Measurements from ENCODE around the gene SENP5.
"Not testable (repeated sequence)": the region's sequence is repeated elsewhere in the genome, so short reads cannot be mapped to it uniquely, and the experiment has no call there.

The SENP5 gene

DNA sequence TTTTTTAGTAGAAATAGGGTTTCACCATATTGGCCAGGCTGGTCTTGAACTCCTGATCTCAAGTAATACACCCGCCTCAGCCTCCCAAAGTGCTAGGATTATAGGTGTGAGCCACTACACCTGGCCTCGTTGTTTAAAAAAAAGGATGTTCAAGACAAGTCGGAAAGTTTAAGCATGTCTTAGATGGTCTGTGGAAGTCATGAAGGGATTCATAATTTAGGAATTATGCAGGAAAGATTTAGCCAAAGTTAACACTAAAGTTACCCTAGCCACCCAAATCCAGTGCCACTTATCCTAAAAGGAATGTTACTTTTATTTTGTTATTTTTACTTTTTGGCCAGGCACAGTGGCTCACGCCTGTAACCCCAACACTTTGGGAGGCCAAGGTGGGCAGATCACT, 19.3 kb upstream of the SENP5 start:
- not testable (repeated sequence) for H3K9me3 ChIP-seq (ENCODE audit: control insufficient read depth, low read length); DNase-seq (ENCODE audit: low read depth); H3K9ac ChIP-seq (ENCODE audit: low read length); H3K36me3 ChIP-seq (ENCODE audit: control insufficient read depth, insufficient read depth, low read length, severe bottlenecking); H3K27me3 ChIP-seq (replicated peaks; ENCODE audit: control insufficient read depth, insufficient read depth, low read length); H3K4me3 ChIP-seq (ENCODE audit: low read length); H3K4me1 ChIP-seq (ENCODE audit: control insufficient read depth, insufficient read depth, low read length)

DNA sequence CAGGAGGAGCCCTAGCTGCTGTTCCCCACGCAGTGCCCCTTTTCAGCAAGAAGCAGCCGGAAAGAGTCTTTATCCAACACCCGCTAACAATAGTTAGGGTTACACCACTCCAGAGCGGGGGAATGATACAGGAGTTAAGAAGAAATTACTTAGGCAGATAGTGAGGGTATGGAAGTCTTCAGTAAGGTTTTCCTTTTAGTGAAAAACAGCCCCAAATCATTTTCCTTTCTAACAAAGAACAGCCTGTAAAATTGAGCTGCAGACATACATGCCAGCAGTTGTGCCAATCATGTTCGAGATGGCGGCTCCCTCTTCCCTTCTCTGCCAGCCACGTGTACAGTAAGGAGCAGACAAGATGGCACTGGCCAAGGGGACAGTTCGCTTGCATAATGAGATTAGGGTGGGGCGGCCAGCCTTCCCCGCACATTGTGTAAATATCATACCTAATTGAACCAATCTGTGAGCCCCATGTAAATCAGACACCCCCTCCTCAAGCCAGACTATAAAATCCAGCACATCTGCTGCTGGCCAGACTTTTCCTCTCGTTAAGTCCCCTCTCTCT, 18.5 kb upstream of the SENP5 start:
- Histone ChIP-seq H3K9ac (ENCODE audit: low read length) (no peak overlapping the region), H3K4me1 (ENCODE audit: control insufficient read depth, insufficient read depth, low read length) (no peaks in the 10 kb centered on the region), H3K27me3 (replicated peaks; ENCODE audit: control insufficient read depth, insufficient read depth, low read length) (no peaks in the 10 kb centered on the region), H3K9me3 (ENCODE audit: control insufficient read depth, low read length) (no peaks in the 10 kb centered on the region), H3K4me3 (ENCODE audit: low read length) (no peak overlapping the region), H3K36me3 (ENCODE audit: control insufficient read depth, insufficient read depth, low read length, severe bottlenecking) (no peaks in the 10 kb centered on the region)
- DNase-seq (ENCODE audit: low read depth): no peak

DNA sequence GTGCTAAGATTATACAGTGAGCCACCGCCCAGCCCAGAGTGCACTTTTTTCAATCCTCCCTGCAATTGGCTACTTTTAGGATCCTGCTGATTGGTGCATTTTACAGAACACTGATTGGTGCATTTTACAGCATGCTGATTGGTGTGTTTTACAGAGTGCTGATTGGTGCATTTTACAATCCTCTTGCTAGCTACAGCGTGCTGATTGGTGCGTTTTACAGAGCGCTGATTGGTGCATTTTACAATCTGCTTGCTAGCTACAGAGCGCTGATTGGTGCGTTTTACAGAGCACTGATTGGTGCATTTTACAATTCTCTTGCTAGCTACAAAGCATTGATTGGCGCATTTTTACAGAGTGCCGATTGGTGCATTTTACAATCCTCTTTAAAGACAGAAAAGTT, 4.7 kb upstream of the SENP5 start:
- H3K4me1 ChIP-seq (ENCODE audit: control insufficient read depth, insufficient read depth, low read length); H3K27me3 ChIP-seq (replicated peaks; ENCODE audit: control insufficient read depth, insufficient read depth, low read length); H3K9me3 ChIP-seq (ENCODE audit: control insufficient read depth, low read length); H3K36me3 ChIP-seq (ENCODE audit: control insufficient read depth, insufficient read depth, low read length, severe bottlenecking); H3K9ac ChIP-seq (ENCODE audit: low read length); DNase-seq (ENCODE audit: low read depth); H3K4me3 ChIP-seq (ENCODE audit: low read length): not testable (repeated sequence)

DNA sequence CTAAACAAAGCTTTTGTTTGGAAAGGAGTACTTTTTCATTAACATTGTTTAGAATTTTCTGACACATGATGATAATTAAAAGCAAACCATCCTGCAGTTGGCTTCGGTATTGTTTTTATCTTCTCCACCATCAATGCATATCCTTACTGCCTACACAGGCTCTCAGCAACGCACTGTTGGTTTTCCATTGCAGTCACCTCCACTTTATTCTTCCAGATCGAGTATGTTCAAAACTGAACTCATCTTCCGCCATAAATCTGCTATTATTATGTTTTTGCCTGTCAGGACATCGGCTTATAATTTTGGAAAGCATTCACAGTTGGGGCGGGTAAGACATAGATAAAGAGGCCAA, 589 bp upstream of the SENP5 start:
- Histone ChIP-seq H3K36me3 (ENCODE audit: control insufficient read depth, insufficient read depth, low read length, severe bottlenecking) (peaks cover 5% of the 10 kb centered on the region), H3K27me3 (replicated peaks; ENCODE audit: control insufficient read depth, insufficient read depth, low read length) (no peaks in the 10 kb centered on the region), H3K4me1 (ENCODE audit: control insufficient read depth, insufficient read depth, low read length) (peaks cover 21% of the 10 kb centered on the region), H3K4me3 (ENCODE audit: low read length) (peak overlapping the region; percentile 99), H3K9ac (ENCODE audit: low read length) (peak overlapping the region; percentile 89), H3K9me3 (ENCODE audit: control insufficient read depth, low read length) (no peaks in the 10 kb centered on the region)
- no peak for DNase-seq (ENCODE audit: low read depth)

DNA sequence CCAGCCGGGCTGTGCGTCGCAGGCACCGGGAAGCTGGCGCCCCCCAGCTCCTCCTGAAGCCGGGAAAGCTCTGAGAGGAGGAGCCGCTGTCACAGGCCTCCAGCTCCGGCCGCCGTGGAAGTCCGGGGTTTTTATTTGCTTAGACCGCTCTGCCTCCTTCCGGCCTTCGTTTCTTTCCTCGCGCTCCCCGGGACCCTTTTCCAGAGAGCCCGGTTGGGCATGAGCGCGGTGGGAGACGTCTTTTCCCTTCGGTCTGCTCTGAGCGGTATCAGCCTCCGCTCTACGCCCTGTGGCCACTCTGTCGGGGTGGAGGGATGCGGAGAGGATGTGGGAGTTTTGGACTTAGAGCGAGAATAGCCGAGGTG, 559 bp downstream of the SENP5 start:
- peak; percentile 65 for DNase-seq (ENCODE audit: low read depth)
- Histone ChIP-seq H3K4me3 (ENCODE audit: low read length) (peak overlapping the region; percentile 99), H3K4me1 (ENCODE audit: control insufficient read depth, insufficient read depth, low read length) (peaks cover 21% of the 10 kb centered on the region), H3K27me3 (replicated peaks; ENCODE audit: control insufficient read depth, insufficient read depth, low read length) (no peaks in the 10 kb centered on the region), H3K9me3 (ENCODE audit: control insufficient read depth, low read length) (no peaks in the 10 kb centered on the region), H3K9ac (ENCODE audit: low read length) (peak overlapping the region; percentile 98), H3K36me3 (ENCODE audit: control insufficient read depth, insufficient read depth, low read length, severe bottlenecking) (peaks cover 5% of the 10 kb centered on the region)

DNA sequence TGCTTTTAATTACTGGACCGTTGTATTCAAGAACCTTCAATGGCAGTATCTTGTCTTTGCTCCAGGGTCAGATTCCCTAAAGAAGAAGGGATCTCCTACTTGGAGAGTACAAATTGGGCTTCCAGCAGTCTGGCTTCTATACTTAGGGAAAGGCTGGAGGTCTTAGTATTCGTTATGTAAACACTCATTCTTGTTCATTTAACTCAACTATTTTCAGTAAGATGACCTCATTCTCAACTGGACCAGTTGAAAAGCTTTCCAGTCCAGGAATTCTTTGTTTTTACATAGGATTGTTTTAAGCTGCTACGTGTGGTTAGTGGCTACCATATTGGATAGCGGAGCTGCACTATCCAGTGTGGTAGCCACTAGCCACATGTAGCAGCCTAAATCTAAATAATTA, 4.6 kb downstream of the SENP5 start:
- no peak for DNase-seq (ENCODE audit: low read depth)
- Histone ChIP-seq H3K27me3 (replicated peaks; ENCODE audit: control insufficient read depth, insufficient read depth, low read length) (no peaks in the 10 kb centered on the region), H3K36me3 (ENCODE audit: control insufficient read depth, insufficient read depth, low read length, severe bottlenecking) (peaks cover 5% of the 10 kb centered on the region), H3K9ac (ENCODE audit: low read length) (no peak overlapping the region), H3K4me3 (ENCODE audit: low read length) (no peak overlapping the region), H3K4me1 (ENCODE audit: control insufficient read depth, insufficient read depth, low read length) (peaks cover 15% of the 10 kb centered on the region), H3K9me3 (ENCODE audit: control insufficient read depth, low read length) (no peaks in the 10 kb centered on the region)

DNA sequence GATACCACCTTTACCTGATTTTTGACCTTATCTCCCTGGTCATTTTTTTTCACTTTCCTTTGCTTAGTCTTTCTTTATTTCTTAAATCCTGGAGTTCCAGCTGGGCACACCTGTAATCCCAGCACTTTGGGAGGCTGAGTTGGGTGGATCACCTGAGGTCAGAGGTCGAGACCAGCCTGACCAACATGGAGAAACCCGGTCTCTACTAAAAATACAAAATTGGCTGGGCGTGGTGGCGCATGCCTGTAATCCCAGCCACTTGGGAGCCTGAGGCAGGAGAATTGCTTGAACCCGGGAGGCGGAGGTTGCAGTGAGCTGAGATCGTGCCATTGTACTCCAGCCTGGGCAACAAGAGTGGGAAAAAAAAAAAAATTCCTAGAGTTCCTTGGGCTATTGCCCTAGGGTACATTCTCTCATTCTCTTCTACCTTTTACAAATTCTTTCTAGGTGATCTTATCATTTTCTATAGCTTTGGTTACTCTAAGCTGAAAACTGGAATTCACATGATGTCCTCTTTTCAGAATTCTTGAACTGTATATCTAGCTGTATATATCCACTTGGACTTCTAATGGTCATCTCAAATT, 6.9 kb downstream of the SENP5 start:
- H3K9ac ChIP-seq (ENCODE audit: low read length); H3K36me3 ChIP-seq (ENCODE audit: control insufficient read depth, insufficient read depth, low read length, severe bottlenecking); H3K4me3 ChIP-seq (ENCODE audit: low read length); H3K4me1 ChIP-seq (ENCODE audit: control insufficient read depth, insufficient read depth, low read length); H3K27me3 ChIP-seq (replicated peaks; ENCODE audit: control insufficient read depth, insufficient read depth, low read length); H3K9me3 ChIP-seq (ENCODE audit: control insufficient read depth, low read length); DNase-seq (ENCODE audit: low read depth): not testable (repeated sequence)

DNA sequence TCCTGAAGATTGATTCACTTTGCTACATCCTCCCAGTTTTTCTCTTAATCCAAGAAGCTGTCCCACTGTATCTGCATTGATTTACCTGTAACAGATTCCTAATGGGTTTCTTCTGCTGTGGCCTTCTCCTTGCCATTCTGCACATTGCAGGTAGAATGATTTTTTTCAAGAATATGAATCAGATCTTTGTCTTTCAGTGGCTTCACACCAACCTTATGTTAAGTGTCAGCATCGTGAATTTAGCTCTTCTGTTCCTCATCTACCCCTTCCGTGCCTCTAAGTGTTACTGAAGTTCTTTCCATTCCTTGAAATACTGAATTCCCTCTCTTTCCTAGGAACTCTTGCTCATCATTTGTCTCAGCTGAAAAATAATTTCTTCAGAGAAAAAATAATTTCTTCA, 7.5 kb downstream of the SENP5 start:
- Histone ChIP-seq H3K36me3 (ENCODE audit: control insufficient read depth, insufficient read depth, low read length, severe bottlenecking) (peaks cover 5% of the 10 kb centered on the region), H3K4me1 (ENCODE audit: control insufficient read depth, insufficient read depth, low read length) (peaks cover under 1% of the 10 kb centered on the region), H3K9me3 (ENCODE audit: control insufficient read depth, low read length) (no peaks in the 10 kb centered on the region), H3K4me3 (ENCODE audit: low read length) (no peak overlapping the region), H3K27me3 (replicated peaks; ENCODE audit: control insufficient read depth, insufficient read depth, low read length) (no peaks in the 10 kb centered on the region), H3K9ac (ENCODE audit: low read length) (no peak overlapping the region)
- no peak for DNase-seq (ENCODE audit: low read depth)

DNA sequence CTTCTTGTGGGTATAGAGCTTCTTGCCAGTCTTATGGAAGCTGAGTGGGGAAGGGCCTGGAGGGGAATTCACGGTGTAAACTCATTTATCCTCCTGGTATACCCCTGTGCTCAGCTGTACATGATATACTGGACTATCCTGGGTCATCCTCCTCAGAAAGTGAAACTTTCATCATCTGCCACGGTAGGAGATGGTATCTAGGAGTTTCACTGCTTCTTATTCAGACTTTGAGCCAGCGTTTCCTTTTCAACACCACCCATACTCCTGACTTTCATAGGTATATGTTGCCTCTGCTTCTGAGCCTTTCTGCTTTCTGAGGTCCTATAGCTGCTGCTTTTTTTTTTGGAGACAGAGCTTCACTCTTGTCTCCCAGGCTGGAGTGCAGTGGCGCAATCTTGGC, 15.6 kb downstream of the SENP5 start:
- Histone ChIP-seq H3K9ac (ENCODE audit: low read length) (no peak overlapping the region), H3K27me3 (replicated peaks; ENCODE audit: control insufficient read depth, insufficient read depth, low read length) (no peaks in the 10 kb centered on the region), H3K36me3 (ENCODE audit: control insufficient read depth, insufficient read depth, low read length, severe bottlenecking) (peaks cover 17% of the 10 kb centered on the region), H3K4me1 (ENCODE audit: control insufficient read depth, insufficient read depth, low read length) (peaks cover 14% of the 10 kb centered on the region), H3K4me3 (ENCODE audit: low read length) (no peak overlapping the region), H3K9me3 (ENCODE audit: control insufficient read depth, low read length) (no peaks in the 10 kb centered on the region)
- DNase-seq (ENCODE audit: low read depth): no peak

DNA sequence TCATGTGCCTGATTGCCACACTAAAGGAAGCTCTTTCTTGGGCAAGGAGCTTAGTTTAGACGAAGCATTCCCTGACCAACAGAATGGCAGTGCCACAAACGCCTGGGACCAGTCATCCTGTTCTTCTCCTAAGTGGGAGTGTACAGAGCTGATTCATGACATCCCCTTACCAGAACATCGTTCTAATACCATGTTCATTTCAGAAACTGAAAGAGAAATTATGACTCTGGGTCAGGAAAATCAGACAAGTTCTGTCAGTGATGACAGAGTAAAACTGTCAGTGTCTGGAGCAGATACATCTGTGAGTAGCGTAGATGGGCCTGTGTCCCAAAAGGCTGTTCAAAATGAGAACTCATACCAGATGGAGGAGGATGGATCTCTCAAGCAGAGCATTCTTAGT, 18.4 kb downstream of the SENP5 start:
- Histone ChIP-seq H3K36me3 (ENCODE audit: control insufficient read depth, insufficient read depth, low read length, severe bottlenecking) (peaks cover 17% of the 10 kb centered on the region), H3K27me3 (replicated peaks; ENCODE audit: control insufficient read depth, insufficient read depth, low read length) (no peaks in the 10 kb centered on the region), H3K9ac (ENCODE audit: low read length) (no peak overlapping the region), H3K9me3 (ENCODE audit: control insufficient read depth, low read length) (no peaks in the 10 kb centered on the region), H3K4me1 (ENCODE audit: control insufficient read depth, insufficient read depth, low read length) (peaks cover 37% of the 10 kb centered on the region), H3K4me3 (ENCODE audit: low read length) (no peak overlapping the region)
- no peak for DNase-seq (ENCODE audit: low read depth)

DNA sequence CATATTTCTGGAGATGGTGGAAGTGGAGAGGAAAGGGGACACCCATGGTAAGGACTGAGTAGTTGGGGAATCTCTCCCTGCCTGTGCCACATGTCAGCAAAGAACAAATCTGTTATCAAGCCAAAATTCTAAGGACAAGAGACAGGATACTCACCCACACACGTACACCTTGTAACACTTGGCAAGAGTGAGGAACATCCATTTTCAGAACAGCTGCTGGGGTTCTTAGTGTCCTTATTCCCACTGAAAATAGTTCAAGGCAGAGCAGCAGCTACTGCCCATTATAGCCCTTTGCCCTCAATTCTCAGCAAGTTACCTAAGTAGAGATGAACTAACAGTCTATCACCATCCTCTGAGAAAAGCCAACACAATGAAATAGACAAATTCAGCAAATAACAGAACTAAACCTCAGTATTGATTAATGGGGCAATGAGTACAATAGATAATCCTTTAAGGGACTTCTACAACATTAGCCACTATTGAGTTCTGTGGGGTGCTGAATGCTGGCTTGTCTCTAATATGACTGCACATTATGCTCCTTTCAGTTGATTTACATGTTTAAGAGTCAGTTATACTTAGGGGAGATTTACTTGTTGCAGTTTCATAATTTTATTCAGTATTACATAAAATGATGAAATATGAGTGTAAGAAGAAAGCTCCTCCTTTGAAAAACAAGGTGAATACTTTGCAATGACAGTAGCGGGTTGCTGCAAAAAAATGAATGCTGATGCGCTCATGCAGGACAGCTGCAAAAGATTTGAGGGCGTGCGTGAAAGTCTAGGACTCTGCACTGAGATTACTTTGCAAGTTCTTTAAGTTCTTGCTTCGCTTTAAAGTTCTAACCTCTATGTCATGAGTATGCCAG, 22.4 kb downstream of the SENP5 start:
- Histone ChIP-seq H3K4me3 (ENCODE audit: low read length) (peak overlapping the region; percentile 4), H3K9me3 (ENCODE audit: control insufficient read depth, low read length) (no peaks in the 10 kb centered on the region), H3K27me3 (replicated peaks; ENCODE audit: control insufficient read depth, insufficient read depth, low read length) (no peaks in the 10 kb centered on the region), H3K4me1 (ENCODE audit: control insufficient read depth, insufficient read depth, low read length) (peaks cover 34% of the 10 kb centered on the region), H3K9ac (ENCODE audit: low read length) (peak overlapping the region; percentile 54), H3K36me3 (ENCODE audit: control insufficient read depth, insufficient read depth, low read length, severe bottlenecking) (peaks cover 20% of the 10 kb centered on the region)
- peak; percentile 29 for DNase-seq (ENCODE audit: low read depth)
